DOHH2 (cell line): ENCODE results near the gene HNRNPM.
"Not testable (repeated sequence)": the region's sequence is repeated elsewhere in the genome, so short reads cannot be mapped to it uniquely, and the experiment has no call there.

Experiments used
- H3F3A ChIP-seq: fragments of 200-600 bp; sonication (generic), shearing (Covaris generic); 2 replicates; pipeline ENCODE4 v1.6.0; 2016; ENCODE audit warnings: antibody characterized with exemption, mild to moderate bottlenecking; ENCODE audit not compliant: control insufficient read depth, insufficient read depth
- H3K27ac ChIP-seq: fragments of 200-600 bp; sonication (generic); 2 replicates; pipeline ENCODE4 v1.5.1; 2014; ENCODE audit warnings: low read depth, mild to moderate bottlenecking, low read length, moderate library complexity
- H3K27me3 ChIP-seq: fragments of 200-600 bp; sonication (generic); 2 replicates; pipeline ENCODE4 v1.6.1; 2014; ENCODE audit warnings: mild to moderate bottlenecking, low read length, mixed read lengths; ENCODE audit not compliant: control insufficient read depth
- H3K36me3 ChIP-seq: fragments of 200-600 bp; sonication (generic); 2 replicates; pipeline ENCODE4 v1.6.1; 2014; ENCODE audit warnings: mild to moderate bottlenecking, low read length, moderate library complexity, mixed read lengths; ENCODE audit not compliant: control insufficient read depth
- H3K4me1 ChIP-seq: fragments of 200-600 bp; sonication (generic); 2 replicates; pipeline ENCODE4 v1.6.1; 2014; ENCODE audit warnings: mild to moderate bottlenecking, low read length, mixed read lengths; ENCODE audit not compliant: control insufficient read depth
- H3K4me2 ChIP-seq: fragments of 200-600 bp; sonication (generic); 2 replicates; pipeline ENCODE4 v1.6.0; 2014; ENCODE audit warnings: mild to moderate bottlenecking, low read length, moderate library complexity
- H3K4me3 ChIP-seq: fragments of 200-600 bp; sonication (generic); 2 replicates; pipeline ENCODE4 v1.5.1; 2014; ENCODE audit warnings: mild to moderate bottlenecking, low read length, mixed read lengths
- H3K79me2 ChIP-seq: fragments of 200-600 bp; sonication (generic); 2 replicates; pipeline ENCODE4 v1.6.1; 2014; ENCODE audit warnings: mild to moderate bottlenecking, low read length, mixed read lengths; ENCODE audit not compliant: control insufficient read depth
- H3K9me2 ChIP-seq: fragments of 200-600 bp; sonication (generic); replicated peaks from 2 replicates; pipeline ENCODE4 v1.6.1; 2014; ENCODE audit warnings: mild to moderate bottlenecking, low read length, mixed read lengths; ENCODE audit not compliant: control insufficient read depth
- H3K9me3 ChIP-seq: fragments of 200-600 bp; sonication (generic); 2 replicates; pipeline ENCODE4 v1.6.1; 2014; ENCODE audit warnings: antibody characterized with exemption, low read length, mixed read lengths; ENCODE audit not compliant: control insufficient read depth, insufficient read depth
- H4K20me1 ChIP-seq: fragments of 200-600 bp; sonication (generic); 2 replicates; pipeline ENCODE4 v1.6.0; 2014; ENCODE audit warnings: low read depth, mild to moderate bottlenecking, antibody characterized with exemption, low read length, moderate library complexity; ENCODE audit not compliant: control insufficient read depth, insufficient read depth
- CTCF ChIP-seq: fragments of 200-600 bp; sonication (generic); IDR thresholded peaks from one replicate; pipeline ENCODE4 v1.5.1; 2014; ENCODE audit warnings: antibody characterized with exemption, mild to moderate bottlenecking, low read depth, low read length; ENCODE audit not compliant: poor library complexity, severe bottlenecking
- EZH2phosphoT487 ChIP-seq: fragments of 200-600 bp; sonication (generic); IDR thresholded peaks from 2 replicates; pipeline ENCODE4 v1.6.1; 2017; ENCODE audit warnings: borderline replicate concordance, mild to moderate bottlenecking, antibody characterized with exemption, low read length, moderate library complexity, mixed read lengths

HNRNPM gene

DNA sequence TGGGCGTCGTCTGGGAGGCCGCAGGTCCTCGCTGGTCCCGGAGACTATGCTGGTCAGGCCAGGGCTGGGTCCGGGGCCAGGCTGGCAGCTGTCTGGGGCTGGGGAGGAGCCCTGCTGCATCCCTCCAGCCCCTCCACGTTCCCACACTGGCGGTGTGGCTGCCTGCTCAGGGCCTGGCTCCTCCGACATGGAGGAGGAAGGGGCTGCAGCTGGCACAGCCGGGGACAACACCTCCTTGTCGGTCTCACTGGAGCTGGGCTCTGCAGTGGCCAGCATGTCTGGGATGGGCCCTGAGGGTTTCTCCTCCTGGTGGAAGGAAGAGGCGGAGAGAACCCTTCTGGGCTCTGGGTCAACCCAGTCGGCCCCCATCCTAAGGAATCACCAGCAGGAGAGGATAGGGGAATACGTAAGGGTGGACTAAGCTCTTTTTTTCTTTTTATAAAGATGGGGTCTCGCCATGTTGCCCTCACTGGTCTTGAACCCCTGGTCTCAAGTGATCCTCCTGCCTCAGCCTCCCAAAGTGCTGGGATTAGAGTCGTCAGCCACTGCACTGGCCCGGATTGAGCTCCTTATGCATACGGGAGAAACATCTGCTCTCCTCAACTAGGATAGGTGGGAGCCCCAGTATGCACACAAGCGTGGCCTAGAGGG is 68.4 kb downstream of the HNRNPM start:
- Histone ChIP-seq H3K4me1 (peaks cover 28% of the 10 kb centered on the region), H3K27ac (peak overlapping the region; percentile 75), H3F3A (no peaks in the 10 kb centered on the region), H3K9me2 (no peaks in the 10 kb centered on the region), H3K4me2 (peak overlapping the region; percentile 87), H3K27me3 (no peaks in the 10 kb centered on the region), H3K36me3 (no peaks in the 10 kb centered on the region; the same call in 1 of the 2 replicates), H4K20me1 (no peaks in the 10 kb centered on the region), H3K9me3 (no peaks in the 10 kb centered on the region), H3K4me3 (peak overlapping the region; percentile 85), H3K79me2 (peaks cover 12% of the 10 kb centered on the region)
- TF ChIP-seq EZH2phosphoT487 (no peak), CTCF (no peak)

GRCh38 chr19:8513687-8514504 is 69.1 kb downstream of the HNRNPM start, which contains the start of gene ZNF414:
TSS of gene ZNF414 (minus strand) at chr19:8514167. CDS start at chr19:8514046, 121 bp downstream.
- TF ChIP-seq CTCF (no peak), EZH2phosphoT487 (no peak)
- peak within 1 kb of the TSS; percentile 75 for H3K27ac ChIP-seq
- peak within 1 kb of the TSS; percentile 85 for H3K4me3 ChIP-seq
- peaks cover 12% of the 10 kb centered on the region for H3K79me2 ChIP-seq
- no peaks in the 10 kb centered on the region for H3K9me3 ChIP-seq
- H3K4me2 ChIP-seq = peak within 1 kb of the TSS; percentile 87
- H3K4me1 ChIP-seq = peaks cover 28% of the 10 kb centered on the region
- no peaks in the 10 kb centered on the region for H3K27me3 ChIP-seq
- no peaks in the 10 kb centered on the region for H3F3A ChIP-seq
- H3K36me3 ChIP-seq = no peaks in the 10 kb centered on the region; the same call in 1 of the 2 replicates
- no peaks in the 10 kb centered on the region for H3K9me2 ChIP-seq
- no peaks in the 10 kb centered on the region for H4K20me1 ChIP-seq

DNA sequence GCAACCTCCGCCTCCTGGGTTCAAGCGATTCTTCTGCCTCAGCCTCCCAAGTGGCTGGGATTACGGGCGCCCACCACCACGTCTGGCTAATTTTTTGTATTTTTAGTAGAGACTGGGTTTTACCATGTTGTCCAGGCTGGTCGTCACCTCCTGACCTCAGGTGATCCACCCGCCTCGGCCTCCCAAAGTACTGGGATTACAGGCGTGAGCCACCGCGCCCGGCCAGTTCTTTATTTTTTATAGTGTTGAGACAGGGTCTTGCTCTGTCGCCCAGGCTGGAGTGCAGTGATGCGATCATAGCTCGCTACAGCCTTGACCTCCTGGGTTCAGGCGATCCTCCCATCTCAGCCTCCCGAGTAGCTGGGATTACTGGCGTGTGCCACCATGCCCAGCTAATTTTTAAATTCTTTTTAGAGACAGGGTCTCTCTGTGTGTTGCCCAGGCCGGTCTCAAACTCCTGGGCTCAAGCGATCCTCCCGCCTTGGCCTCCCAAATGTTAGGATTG is 69.8 kb downstream of the HNRNPM start:
- Histone ChIP-seq H3K4me1 (peaks cover 28% of the 10 kb centered on the region), H3K79me2 (peaks cover 12% of the 10 kb centered on the region), H3K27ac (peak overlapping the region; percentile 75; the same call in 1 of the 2 replicates), H3K4me2 (peak overlapping the region; percentile 87), H3K4me3 (peak overlapping the region; percentile 85)
- not testable (repeated sequence) for H3K9me3 ChIP-seq, H4K20me1 ChIP-seq, H3K27me3 ChIP-seq, H3K9me2 ChIP-seq, H3K36me3 ChIP-seq, H3F3A ChIP-seq

DNA sequence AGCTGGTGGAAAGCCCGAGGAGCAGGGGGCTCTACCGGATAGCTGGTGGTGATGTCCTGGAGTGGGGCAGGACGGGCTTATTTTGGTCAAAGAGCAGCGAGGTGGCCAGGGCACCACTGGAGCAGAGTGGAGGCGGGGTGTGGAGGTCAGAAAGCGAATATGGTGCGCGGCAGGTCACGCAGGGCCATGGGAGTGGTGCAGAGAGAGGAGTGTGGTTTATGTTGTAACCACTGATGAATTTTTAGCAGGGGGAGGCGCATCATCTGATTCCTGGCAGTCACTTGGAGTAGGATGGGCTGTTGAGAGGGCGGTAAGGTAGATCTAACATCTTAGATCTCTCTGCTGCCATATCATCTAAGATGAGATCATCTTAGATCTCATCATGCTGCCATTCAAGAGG is 70.5 kb downstream of the HNRNPM start:
- TF ChIP-seq EZH2phosphoT487 = no peak
- TF ChIP-seq CTCF = no peak
- peaks cover 12% of the 10 kb centered on the region for H3K79me2 ChIP-seq
- H3K4me3 ChIP-seq = no peak overlapping the region
- no peaks in the 10 kb centered on the region for H4K20me1 ChIP-seq
- H3K36me3 ChIP-seq = no peaks in the 10 kb centered on the region; the same call in 1 of the 2 replicates
- H3K27ac ChIP-seq = no peak overlapping the region
- no peaks in the 10 kb centered on the region for H3K27me3 ChIP-seq
- H3K4me1 ChIP-seq = peaks cover 28% of the 10 kb centered on the region
- no peaks in the 10 kb centered on the region for H3K9me2 ChIP-seq
- H3F3A ChIP-seq = no peaks in the 10 kb centered on the region
- no peak overlapping the region for H3K4me2 ChIP-seq
- no peaks in the 10 kb centered on the region for H3K9me3 ChIP-seq
